HG02885 (cell line): ENCODE results near the gene CHN2.

Experiments
- ATAC-seq: cut with Tn5 transposase; IDR thresholded peaks from one replicate; pipeline ENCODE4 v1.9.1; 2021; ENCODE audit warnings: mild to moderate bottlenecking; ENCODE audit not compliant: unreplicated experiment, poor library complexity

CHN2 gene

DNA sequence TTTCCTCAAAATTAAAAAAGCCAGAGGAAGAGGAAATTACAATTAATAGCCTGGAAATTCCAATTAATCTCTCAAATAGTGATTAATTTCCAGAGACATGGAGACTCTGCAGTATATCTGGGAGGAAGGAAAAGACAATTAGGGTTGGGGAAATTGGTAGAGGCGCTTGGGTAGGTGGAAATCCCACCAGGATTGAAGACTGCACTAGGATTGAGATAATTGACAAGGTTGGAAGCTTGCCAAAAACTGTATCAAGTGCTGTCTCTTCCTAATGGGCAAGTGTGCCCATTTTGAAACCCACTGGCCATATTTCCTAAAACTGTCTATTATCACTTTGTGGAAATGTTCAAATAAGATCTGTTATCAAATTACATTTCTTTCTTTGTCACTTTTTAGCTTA is 21.6 kb downstream of the CHN2 start:
- no peak for ATAC-seq

DNA sequence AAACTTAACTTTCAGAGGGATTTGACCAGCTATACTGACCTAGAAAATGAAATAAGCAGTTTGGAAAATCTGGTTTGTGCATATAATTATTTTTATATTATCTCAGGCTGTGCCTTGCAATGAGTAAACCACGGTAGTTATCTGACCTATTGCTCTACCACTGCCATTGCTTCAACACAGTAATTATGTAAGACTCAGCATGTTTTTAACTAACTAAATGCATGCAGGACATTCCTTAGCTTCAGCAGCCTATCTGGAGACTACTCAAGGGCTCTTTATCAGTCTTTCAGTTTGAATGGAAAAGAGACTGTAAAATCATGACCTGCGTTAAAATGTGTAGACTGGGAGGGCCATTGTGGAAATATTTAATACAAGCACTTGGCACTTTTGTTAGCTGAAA is 22.5 kb downstream of the CHN2 start:
- no peak for ATAC-seq

DNA sequence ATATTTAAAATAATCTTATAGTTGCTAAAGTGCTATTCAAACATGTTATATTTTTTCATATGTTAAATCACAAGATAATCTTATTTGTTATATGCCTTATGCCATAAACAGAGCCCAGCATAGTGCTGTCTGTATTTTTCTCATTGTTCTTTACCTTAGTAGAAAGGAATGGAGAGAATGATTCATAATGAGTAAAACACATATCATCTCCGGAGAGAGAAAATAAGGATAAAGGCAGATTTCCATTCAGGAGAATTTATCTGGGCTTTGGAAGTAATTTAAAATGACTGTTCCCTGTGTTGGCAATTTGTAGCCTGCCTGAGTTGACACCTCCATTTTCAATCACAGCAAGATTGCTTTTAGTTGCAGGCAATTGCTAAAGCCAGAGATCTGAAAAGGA is 30.2 kb downstream of the CHN2 start:
- no peak for ATAC-seq

DNA sequence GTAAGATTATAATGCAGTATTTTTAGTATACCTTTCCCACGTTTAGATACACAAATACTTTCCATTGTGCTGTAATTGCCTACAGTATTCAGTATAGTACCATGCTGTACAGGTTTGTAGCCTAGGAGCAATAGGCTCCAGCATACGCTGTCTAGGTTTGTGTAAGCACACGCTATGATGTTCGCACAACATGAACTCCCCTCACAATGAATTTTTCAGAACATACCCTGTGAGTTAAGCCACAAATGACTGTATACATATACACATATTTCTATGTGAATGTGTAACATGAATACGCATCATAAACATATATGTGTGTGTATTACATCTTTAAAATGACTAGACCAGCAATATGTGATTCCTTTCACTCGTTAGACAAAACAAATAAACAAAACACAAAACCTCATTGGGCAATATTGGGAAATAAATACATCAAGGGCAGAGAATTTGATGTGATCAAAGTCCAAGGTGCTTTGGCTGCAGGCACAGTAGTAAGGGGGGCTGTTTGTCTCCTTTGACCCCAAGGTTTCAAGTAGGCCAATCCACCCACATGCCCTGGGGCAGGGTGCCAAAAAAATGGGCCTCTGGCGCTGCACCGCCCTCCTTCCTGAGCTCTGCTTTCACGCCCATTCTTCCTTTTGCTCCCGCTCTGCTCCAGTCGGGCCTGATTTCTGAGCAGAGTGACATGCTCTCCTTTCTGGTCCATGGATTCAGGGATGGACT is 33.9 kb downstream of the CHN2 start:
- ATAC-seq: no peak

DNA sequence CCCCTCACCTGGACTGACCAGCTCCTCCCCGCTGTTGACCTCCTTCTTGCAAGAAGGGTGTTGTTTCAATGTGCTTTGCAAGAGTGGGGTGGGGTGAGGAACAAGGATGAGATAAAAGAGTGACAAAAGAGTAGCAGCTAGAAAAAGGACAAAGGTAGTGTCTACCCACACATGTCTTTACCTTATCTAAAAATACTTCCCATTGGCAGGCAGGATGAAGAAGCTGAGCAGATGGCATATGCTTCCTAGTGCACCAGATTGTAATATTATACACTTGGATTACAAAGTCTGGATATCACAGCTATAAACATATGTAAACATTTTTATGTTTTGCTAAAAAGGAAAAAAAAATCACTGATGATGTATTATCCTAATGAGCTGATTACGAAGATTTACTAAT is 34.5 kb downstream of the CHN2 start:
- ATAC-seq: no peak

DNA sequence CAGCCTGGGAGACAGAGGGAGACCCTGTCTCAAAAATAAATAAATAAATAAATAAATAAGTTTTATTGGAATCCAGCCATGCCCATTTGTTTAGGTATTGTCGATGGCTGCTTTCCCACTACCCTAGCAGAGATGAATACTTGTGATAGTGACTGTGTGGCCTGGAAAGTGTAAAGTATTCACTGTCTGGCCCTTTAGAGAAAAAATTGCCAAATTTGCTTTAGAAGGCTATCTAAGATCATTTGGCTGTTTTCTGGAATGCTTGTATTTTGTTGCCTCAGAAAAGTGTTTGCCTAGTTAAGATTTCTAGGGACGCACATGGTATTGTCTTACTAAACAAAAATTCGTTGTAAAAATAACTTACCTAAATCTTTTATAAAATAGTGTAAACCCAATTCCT is 35.4 kb downstream of the CHN2 start:
- no peak for ATAC-seq

DNA sequence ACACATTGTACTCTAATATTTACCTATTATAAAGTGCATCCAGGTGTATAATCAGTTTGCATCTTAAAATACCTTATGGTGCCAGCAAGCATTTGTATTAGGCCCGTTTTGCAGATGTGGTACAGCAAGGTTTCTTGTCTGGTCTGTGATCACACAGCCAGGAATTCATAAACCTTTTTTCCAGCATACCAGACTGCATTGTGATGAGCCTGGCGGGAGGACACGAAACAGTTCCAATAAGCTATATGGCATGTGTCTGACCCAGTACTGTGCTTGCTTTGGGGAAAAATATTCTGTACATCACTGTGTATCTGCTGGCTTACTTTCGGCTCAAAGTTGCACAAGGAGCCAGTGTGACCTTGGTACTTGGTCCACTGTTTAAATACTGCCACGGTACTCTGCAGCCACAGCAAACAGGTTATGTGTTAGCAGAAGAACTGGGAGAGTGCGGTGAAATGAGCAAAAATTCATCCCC is 36.3 kb downstream of the CHN2 start:
- ATAC-seq: no peak

DNA sequence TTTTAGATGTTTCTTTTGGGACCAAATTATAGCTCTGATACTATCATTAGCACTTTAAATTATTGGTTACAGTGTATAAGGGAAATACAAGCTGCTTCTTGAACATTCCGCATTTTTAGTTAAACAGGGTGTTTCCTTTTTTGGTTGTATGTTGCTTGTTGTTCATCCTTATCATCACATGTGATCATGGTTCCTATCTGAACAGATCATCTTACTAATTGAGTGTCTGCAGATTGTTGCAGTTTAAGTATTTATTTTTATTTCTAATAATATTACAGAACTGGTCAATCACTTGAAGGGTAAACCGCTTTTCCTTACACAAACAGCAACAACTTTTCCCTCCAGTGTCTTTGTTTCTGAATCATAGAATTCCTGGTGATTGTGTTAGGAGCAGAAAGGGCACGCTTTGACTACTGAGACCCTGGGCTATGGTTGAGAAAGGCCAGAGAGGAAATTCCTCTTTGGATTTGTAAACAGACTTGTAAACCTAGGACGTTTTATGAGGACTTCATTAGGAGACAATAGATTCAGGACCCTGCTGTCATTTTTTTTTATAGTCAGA is 37.2 kb downstream of the CHN2 start:
- no peak for ATAC-seq

DNA sequence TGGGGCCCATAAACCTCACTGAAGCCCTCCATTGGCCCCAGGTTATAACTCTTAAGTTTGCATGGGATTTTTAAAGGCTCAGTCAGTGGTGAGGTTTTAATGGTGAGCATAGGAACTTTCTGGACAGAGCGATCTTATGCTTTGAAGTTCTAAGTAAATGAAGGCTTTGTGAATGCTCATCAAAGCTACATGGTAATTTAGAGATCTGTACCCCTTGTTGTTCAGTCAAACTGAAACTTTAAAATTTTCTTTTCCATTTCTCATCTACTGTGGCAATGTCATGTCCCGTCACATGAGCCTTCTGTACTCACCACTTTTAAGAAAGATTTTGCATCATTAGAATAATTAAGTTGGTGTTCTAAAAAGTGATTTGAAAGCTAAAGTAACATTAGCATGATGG is 39.9 kb downstream of the CHN2 start:
- no peak for ATAC-seq

DNA sequence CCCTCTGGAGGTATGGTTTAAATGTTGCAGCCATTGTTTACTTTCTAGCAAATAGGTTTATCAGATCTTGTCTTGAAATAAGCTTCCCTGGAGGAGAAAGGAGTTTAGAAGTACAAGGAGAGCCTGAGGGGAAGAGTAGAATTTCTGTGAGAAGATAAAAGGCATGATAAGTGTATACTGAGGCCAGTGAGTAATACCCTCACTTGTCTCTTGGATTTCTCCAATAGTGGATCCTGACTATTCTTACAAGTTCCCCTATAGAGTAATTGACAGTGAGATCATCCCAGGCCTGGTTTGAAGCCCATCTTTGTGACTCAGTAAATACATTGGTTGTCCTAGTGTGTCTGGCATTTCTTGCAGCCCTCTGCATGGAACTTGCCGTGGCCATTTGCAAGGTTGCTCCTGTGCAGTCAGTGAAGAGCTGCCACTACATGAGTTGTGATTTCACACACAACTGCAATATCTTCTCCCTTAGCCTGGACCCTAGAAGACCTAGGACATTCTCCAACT is 41.6 kb downstream of the CHN2 start:
- no peak for ATAC-seq

DNA sequence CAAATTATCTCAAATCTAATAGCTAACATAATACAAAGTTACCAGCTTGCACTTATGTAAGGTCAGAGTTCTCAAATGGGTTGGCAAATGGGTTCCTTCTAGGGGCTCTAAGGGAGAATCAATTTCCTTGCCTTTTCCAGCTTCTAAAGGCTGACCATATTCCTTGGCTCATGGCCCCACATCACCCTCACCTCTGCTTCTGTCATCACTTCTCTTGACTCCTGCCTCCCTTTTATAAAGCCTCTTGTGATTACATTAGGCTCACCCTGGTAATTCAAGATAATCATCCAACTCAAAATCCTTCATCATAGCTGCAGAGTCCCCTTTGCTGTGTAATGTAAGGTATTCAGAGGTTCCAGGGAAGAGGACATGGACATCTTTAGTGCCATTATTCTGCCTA is 42.1 kb downstream of the CHN2 start:
- no peak for ATAC-seq

DNA sequence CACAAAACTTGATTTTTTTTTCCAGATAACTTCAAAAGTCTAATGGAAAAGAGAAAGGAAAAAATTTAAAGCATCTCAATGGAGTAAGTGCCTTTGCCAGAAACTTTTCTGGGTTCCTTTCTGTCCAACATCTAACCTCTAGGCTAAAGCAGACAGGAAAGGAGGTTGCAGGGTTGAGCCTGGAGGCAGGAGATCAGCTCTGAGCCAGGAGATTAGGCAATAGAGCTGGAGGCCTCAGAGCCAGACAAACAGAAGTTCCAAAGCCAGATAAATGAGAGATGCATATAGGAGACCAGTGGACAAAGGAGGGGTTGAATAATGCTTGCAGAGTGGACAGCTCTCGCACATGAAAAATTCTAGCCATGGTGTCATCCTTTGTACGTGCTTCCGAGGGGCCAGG is 42.9 kb downstream of the CHN2 start:
- no peak for ATAC-seq

DNA sequence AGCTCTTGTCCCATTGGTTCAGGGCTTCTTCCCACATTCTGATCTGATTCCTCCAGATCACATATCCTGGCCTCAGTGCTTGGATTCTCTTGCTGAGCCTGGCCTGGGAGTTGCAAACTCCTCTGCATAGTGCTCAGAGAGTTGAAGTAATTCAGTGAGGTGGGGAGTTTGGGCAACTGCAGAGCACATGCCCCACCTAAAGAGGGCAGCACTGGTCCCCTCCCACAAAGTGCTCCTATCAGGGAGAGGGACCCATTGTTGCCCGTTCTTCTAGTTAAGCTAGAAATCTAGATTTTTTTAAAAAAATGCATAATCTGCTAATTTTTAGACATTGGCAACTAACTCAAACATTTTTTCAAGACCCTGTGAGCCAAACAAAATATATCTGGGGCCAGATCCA is 45.1 kb downstream of the CHN2 start:
- ATAC-seq: no peak

DNA sequence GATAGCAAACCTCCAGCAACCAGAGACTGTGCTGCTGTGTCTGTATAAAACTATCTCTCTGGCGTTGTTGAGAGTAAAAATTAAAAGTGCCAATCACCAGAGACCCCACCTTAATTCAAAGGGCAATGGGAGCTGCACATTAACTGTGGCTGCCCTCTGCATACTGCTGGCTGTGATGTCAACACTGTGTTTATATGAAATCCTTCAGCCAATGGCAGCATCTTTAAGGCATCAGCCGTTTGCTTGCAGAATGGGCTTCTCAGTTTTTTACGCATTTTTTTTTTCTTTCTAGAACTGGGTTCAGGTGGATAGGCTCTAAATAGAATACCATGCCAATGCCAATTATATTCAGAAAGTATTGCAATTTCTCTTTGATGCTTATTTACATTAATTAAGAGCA is 47.7 kb downstream of the CHN2 start:
- ATAC-seq: no peak

DNA sequence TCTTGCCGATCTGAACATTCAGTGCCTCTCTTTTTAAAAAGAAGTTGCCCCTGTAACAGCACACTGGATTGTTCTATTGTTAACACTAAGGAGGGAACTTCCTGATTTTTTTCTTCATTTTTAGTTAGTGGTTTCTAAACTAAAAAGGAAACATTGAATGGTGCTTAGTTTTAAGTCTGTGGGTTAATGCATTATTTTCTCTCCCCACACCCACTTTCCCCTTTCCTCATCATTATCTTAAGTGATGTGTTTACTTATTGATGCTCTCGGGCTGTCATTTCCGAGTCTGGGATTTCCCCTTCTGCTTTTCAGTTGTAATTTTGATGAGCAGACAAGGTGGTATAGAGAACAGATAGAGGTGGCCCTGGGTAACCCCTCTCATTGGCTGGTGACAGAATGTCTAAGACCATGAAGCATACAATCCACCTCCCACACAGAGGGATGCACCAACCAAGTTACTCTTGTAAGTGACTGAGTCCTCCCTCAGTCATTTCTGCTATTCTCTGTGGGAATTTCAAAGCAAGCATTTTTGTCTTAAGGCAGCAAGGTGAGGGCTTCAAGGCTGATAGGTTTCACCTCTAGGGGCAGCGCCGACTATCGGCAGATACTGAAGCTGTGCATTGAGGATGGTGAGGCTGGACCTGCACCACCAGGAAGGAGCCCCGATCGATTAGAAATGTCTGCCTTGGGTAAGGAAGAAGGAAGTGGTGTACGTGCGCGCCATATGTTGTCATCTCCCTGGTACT is 49.5 kb downstream of the CHN2 start:
- ATAC-seq: peak; percentile 50

DNA sequence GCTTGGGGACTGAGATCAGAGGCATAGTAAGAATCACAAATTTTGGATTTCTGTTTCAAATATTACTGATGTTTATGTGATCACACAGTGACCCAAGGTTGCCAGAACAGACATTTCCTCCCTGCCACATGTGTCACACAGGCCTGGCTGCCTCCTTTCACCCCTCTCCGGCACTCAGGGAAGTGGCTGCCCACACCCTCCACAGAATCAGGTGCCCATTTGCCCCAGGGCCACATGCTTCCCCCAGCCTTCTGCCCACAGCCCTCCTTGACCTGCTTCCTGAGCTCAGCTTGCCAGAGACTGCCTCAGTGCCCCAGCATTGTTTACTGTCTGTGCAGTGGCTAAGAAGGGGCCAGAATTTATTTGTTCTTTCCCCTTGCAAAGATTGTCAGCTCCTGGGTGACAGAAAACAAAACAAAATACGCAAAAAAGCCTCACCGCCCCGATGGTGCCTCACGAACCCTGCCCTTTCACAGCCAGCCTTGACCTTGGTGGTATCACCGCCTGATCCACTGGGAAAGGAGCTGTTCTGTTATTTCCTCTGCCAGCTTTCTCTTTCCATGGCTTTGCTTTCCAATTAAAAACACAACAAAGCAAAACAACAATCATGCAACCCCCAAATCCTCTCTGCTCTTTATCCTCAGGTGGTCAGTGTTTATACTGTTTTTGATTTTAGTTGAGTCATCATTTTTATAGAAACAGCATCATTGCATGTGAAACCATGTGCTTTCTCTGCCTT is 52.8 kb downstream of the CHN2 start:
- ATAC-seq: no peak

DNA sequence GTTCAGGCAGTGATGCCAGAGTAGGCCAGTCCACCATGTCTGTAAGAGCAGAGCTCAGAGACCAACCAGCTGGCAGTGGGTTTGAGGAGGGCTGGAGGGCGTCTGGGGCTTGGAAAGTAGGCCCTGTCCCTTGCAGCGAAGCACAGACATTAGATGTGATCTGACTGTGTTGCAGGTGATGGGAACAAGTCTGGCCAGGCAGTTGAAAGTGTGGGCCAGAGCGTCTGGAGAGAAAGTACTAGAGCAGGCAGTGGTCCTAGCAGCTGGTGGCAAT is 53.3 kb downstream of the CHN2 start:
- no peak for ATAC-seq

DNA sequence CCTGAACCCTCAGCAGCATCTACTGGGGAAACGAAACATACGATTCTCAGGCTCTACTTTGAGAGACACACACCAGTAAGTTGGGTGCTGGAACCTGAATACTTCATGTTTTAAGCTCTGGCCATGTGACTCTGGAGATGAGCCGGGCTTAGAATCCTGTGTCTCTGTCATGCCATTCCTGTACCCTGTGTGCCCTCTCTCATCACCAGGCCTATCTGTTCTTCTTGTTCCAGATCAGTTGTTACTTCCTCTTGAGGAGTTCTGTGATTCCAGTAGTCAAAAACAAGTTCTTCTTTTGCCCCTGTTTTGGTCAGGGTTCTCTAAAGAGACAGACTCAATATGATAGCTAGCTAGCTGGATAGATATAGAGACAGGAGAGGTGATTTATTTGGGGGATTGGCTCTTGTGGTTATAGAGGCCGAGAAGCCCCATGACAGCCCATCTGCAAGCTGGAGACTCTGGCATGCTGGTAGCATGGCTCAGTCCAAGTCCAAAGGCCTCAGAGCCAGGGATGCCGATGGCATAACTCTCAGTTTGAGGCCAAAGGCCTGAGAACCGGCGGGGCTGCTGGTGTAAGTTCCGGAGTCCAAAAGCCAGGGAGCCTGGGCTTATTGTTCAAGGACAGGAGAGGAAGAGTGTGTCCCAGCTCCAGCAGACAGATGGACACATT is 54.3 kb downstream of the CHN2 start:
- ATAC-seq: no peak

DNA sequence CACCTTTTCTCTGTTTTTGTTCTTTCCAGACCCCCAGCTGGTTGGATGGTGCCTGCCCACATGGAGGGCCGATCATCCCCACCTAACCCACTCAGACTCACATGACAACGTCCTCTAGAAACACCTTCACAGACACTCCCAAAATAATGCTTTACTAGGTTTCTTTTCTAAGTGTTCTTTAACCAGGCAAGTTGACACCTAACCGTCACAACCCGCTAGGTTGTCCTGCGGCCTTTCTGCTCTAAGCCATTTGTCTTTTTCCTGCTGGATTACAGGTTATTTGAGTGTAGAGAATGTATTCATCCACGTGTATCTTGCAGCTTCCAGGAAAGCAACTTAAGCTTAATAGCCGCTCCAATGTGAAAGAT is 54.8 kb downstream of the CHN2 start:
- no peak for ATAC-seq

DNA sequence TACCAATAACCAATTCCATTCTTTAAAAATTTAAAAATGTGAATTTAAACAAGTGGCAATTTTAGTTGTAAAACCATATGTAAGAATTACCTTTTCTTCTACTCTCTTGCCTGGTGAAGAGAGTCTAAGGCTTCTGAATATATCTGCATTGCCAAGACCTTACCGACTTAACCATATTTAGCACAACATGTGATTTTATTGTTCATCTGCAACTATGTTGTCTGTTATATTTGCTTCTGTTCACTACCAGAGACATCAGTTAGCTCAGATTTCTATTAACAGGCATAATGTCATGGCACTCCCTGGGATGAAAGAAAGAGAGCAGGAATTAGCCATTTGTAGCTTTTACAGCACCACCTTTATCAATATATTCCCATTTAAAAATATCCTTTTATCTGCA is 55.3 kb downstream of the CHN2 start:
- no peak for ATAC-seq

DNA sequence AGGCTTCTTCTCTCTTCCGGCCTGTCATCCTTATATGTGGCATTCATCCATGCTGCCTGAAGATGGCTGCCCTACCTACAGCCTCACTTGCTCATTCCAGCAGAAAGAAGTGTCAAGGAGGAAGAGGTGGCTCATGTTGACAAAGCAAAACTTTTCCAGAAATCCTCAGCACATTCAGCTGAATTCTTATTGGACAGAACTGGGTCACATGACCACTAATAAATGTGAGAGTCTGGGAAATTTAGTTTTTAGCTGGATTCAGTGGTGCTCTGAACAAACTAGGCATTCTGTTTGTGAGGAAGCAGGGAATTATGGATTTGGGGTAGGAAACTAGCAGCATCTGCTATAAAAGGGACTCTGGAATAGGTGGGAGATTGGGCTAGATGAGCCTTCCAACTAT is 58.6 kb downstream of the CHN2 start:
- ATAC-seq: no peak
